ENCODE data around the gene ZNF292.
A peak's percentile ranks its signal among the peaks of the same experiment; 100 is the strongest.
"Not testable (repeated sequence)": the region's sequence is repeated elsewhere in the genome, so short reads cannot be mapped to it uniquely, and the experiment has no call there.

The ZNF292 gene

DNA sequence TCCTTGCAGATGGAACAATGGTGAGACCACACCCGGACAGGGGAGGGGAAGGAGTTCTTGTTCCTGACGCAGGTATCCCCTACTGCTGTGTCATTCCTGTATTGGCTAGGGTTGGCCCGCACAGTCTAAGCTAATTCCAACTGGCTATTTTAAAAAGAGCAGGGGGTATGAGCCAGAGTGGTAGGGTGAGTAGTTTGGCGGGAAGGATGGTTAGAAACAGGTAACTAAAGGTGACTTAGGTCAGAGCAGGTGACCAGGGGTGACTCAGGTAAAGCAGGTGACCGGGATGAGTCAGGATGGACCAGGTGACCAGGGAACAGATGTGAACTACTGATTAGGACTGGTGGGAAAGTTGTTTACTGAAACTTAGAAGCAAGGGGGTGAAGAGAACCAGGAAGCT, 58.0 kb downstream of the ZNF292 start:
- DNase-seq (ENCODE audit: low spot score): no peak

- no peak for DNase-seq (ENCODE audit: low spot score)
These were observed 59.5 kb downstream of the ZNF292 start for GRCh38 chr6:87214831-87215230.

DNA sequence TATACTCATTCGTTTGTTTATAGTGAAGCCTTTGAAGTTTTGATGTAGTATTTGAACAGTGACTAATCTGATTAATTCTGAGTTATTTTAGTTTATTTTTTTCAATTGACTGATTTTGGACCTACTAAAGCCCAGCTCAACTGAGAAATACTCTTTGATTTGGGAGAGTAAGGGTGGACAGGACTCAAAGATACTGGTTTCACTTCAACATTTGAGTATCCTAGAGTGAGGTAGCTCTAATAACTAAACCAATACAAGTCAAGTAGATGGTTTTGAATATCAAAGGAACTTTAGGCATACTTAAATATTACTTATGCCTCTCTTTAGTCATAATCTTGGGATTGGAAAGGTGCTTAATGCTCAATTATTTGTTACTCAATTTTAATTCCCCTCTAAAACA, 65.6 kb downstream of the ZNF292 start:
- DNase-seq (ENCODE audit: low spot score): no peak

GRCh38 chr6:87222676-87223075, 67.3 kb downstream of the ZNF292 start:
- DNase-seq (ENCODE audit: low spot score): no peak

DNA sequence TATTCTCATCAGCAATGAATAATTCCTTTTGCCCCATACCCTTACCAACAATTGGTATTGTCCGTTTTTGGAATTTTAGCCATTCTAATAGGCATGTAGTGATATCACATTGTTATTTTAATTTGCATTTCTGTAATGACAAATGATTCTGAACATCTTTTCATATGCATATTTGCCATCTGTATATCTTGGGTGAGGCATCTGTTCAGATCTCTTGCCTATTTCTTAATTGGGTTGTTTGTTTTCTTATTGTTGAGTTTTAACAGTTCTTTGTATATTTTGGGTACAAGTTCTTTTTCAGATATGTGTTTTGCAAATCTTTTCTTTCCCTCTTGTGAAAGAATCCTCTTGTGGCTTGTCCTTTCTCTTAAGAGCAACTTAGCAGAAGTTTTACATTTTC, 69.6 kb downstream of the ZNF292 start:
- no peak for DNase-seq (ENCODE audit: low spot score)

DNA sequence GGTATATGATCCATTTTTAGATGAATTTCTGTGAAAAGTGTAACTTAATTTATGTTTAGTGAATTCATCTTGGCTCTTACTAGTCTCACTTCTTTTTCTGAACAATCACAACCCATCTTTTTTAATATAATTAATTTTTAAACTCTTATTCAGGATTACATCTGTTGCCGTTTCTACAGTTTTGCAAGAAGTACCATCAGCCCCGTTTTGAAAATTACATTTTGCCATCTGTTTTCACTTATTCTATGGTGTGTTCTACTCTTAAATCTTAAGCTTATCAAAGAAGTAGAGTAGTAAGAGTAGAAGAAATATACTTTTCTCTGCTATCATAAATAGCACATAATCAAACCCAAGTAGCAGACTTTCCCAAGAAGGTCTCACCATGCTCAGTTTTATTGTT, 70.1 kb downstream of the ZNF292 start:
- DNase-seq (ENCODE audit: low spot score): no peak

DNA sequence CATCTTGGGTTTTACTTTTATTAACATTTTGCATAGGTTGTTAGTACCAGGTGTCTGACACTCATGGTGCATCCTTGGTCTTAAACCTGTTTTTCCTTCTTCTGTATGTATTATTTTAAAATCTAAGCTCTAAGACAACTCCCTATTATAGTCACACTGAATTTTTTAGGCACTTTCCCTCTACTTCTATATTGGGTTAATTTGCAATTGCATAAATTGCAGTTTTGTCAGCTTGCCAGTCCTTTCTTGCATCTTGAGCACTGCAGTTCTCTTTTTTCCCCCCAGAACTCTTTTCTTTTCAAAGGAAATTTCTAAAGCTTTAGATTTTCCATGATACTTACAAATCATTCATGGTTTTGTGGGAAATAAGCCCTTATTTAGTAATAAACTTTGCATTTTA, 70.6 kb downstream of the ZNF292 start:
- DNase-seq (ENCODE audit: low spot score): no peak

GRCh38 chr6:87230801-87231200, 75.4 kb downstream of the ZNF292 start:
- no peak for DNase-seq (ENCODE audit: low spot score)

GRCh38 chr6:87237804-87238203, 82.4 kb downstream of the ZNF292 start:
- DNase-seq (ENCODE audit: low spot score): peak; percentile 3

- not testable (repeated sequence) for DNase-seq (ENCODE audit: low spot score)
These were observed 83.8 kb downstream of the ZNF292 start for GRCh38 chr6:87239098-87239635.

GRCh38 chr6:87241304-87241703, 85.9 kb downstream of the ZNF292 start:
- DNase-seq (ENCODE audit: low spot score): no peak

DNA sequence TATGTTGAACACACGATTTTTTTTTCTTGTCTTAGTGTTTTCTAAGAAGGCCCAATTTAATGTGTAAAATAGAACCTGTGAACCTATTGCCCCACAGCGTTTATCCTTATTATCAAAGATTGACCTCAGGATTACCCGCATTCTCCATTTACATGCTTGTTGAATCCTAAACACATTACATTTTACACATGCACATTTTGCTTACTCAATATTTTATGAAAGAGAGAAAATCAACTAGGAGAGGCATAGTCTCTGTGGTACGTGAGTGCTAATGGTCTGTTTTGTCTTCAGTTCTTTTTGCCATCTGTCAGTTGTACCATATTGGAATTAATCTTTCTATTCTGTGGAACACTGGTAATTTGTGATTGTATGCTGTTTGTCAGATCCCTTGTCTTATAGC, 86.9 kb downstream of the ZNF292 start:
- DNase-seq (ENCODE audit: low spot score): no peak

- no peak for DNase-seq (ENCODE audit: low spot score)
These were observed 88.4 kb downstream of the ZNF292 start for GRCh38 chr6:87243812-87244211.

DNA sequence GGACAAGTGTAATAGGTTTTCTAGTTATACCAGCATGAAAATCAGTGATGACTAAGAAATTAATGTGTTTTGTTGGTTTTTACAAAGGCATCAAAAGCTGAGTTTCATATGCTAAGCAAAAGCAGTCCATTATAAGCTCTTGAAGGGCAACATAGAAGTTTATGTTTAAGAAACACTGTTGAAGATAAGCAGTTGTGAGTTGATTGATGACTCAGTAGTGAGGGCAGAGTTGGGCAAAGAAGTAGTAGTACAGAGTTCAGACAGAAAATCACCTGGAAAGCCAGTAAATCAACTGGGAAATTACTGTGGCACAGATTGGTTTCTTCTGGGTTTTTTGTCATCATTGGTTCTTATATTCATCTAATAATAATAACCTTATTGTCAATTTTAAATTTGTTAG, 89.0 kb downstream of the ZNF292 start:
- DNase-seq (ENCODE audit: low spot score): no peak

GRCh38 chr6:87250019-87250418, 94.7 kb downstream of the ZNF292 start:
- no peak for DNase-seq (ENCODE audit: low spot score)

DNA sequence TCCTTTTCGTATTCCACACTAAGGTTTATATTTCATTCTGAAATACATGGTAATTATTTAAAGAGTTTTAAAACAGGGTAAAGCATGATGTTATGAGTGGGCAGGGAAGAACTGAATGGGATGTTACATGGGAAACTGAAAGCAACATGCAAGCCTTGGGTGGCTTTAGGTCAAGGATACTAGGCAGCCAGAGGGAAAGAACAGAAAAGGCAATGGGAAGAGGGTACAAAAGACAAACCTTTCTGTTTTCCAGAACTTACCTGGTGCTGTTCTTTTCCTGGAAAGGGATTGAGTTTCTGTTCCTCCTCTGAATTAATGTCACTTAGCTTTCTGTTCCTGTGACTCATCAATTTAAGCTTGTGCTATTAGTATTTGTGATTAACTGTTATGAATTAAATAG, 95.9 kb downstream of the ZNF292 start:
- DNase-seq (ENCODE audit: low spot score): no peak

GRCh38 chr6:87251725-87252124, 96.4 kb downstream of the ZNF292 start:
- no peak for DNase-seq (ENCODE audit: low spot score)

DNA sequence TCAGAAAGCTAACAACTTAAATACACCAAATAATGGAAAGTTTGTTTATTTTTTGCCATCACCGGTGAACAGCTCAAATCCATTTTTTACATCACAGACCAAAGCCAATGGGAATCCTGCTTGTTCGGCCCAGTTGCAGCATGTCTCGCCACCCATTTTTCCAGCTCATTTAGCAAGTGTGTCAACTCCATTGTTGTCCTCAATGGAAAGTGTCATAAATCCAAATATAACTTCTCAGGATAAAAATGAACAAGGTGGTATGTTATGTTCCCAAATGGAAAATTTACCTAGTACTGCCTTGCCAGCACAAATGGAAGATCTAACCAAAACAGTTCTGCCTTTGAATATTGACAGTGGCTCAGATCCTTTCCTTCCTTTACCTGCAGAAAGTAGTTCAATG, 101.7 kb downstream of the ZNF292 start:
- no peak for DNase-seq (ENCODE audit: low spot score)

GRCh38 chr6:87257565-87257964, 102.2 kb downstream of the ZNF292 start:
- no peak for DNase-seq (ENCODE audit: low spot score)

- no peak for DNase-seq (ENCODE audit: low spot score)
These were observed 102.6 kb downstream of the ZNF292 start for GRCh38 chr6:87257975-87258374.

- no peak for DNase-seq (ENCODE audit: low spot score)
These were observed 104.4 kb downstream of the ZNF292 start for GRCh38 chr6:87259791-87260190.

- no peak for DNase-seq (ENCODE audit: low spot score)
These were observed 106.2 kb downstream of the ZNF292 start for GRCh38 chr6:87261534-87261933.

GRCh38 chr6:87264481-87264880, 109.1 kb downstream of the ZNF292 start:
- DNase-seq (ENCODE audit: low spot score): no peak

DNA sequence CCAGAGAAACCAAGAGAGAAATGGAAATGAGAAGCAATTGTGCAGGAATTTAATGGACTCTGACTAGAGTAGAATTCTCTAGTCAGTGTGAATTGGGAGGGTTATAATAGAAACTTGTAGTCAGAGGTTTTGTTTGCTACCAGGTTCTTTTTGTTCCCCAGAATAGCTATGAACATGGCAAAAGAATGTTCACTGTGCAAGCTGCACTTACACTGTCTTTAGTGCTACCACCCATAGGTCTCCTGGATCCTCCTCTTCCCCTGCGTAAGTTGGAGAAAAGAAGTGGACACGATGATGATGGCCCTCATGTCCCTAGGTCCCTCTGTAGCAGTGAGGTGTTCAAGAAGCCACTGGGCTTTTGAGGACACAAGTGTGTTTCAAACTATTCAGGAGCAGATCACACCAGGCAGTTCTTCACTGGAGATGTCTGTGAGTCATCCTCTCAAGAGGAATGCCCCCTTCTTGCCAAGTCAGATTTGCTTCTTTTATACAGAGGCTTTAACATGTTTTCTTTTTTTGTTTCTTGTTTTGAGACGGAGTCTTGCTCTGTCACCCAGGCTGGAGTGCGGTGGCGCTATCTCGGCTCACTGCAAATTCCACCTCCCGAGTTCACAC, 119.4 kb downstream of the ZNF292 start:
- no peak for DNase-seq (ENCODE audit: low spot score)
